GM21717 (cell line): ENCODE measurements around the gene GALC.

Experiments
- ATAC-seq: cut with Tn5 transposase; IDR thresholded peaks from one replicate; pipeline ENCODE4 v1.9.1; 2021; ENCODE audit warnings: mild to moderate bottlenecking, moderate library complexity; ENCODE audit not compliant: unreplicated experiment

GALC gene

GRCh38 chr14:88007608-88008007 is 14.6 kb upstream of the GALC start:
- ATAC-seq = no peak

DNA sequence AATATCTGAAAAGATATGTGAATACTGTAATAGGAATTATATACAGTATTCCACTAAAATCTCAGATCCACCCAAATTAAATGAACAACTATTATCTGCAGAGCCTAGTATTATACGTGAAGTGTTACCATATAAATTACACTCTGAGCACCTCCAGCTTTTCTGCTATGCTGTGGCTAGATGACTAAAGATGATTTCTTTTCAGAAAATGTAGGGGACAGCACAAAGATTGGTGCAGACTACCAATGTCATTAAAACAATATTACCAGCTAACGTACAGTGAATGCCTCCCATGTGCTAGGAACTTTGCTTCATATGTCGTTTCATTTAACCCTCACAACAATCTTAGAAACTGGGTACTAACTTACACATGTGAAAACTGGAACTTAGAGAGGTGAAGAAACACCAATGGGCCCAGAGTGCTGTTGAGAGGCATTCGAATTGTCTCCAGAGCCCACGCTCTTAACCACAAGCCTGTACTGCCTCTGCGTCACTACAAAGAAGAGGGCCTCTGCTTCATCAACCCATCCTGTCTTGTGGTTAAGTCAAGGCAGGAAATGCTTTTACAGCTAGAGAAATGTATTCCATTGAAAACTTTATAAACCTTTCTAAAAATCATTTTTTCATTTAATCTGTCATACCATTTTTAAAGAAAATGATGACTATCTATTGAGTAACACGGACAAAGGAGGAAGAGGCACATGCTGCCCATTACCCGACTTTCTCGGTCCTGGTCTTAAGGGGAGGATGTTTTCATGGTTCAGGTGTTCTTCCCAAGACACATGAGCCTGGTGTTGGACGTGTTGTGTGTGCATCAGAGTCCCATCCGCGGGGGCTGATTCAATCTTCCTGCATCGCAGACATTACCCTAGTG is 13.2 kb upstream of the GALC start:
- peak; percentile 96 for ATAC-seq

DNA sequence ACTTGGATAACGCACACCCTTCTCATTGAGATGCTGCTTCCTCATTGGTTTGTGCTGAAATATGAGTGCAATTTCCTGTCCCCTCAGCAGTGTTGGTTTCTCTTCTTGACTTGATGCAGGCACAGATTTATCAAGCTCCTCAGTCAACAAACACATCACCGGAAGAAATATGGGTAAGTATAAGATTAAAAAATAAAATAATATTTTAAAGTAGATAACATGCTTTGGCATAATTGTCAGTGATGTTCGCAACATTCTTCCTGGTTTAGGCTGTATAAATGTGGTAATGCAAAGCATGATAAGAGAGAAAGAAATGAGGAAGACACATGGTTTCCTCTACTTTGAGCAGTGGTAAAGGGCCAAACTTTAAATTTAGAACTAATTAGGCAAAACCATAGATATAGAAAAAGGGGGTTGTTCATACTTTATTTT is 12.1 kb upstream of the GALC start, which contains the start of gene GPR65:
GPR65 (plus strand) TSS at position 86 of the 432 bp plus-strand sequence. CDS start 5,713 bp downstream, outside the sequence.
- ATAC-seq = peak; percentile 76

GRCh38 chr14:88004506-88005036 is 11.6 kb upstream of the GALC start:
- no peak for ATAC-seq

DNA sequence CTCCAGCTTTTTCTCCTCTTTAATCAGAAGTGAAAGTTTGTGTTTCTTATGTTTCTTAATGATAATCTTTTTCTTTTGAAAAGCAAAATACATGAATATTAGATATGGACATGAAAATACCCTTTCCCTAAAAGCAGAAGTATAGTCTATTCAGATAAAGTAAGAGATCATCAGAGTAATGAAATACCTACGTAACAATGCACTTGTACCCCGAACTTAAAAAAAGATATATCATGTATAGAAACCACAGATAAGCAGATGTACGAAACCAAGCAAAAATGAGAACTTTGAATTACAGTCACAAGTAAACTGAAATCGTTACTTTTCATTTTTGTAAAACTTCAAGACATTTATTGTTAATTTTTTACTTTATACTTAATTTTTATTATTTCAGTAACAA is 10.4 kb upstream of the GALC start:
- ATAC-seq = no peak

GRCh38 chr14:88002421-88003075 is 9.6 kb upstream of the GALC start:
- no peak for ATAC-seq

DNA sequence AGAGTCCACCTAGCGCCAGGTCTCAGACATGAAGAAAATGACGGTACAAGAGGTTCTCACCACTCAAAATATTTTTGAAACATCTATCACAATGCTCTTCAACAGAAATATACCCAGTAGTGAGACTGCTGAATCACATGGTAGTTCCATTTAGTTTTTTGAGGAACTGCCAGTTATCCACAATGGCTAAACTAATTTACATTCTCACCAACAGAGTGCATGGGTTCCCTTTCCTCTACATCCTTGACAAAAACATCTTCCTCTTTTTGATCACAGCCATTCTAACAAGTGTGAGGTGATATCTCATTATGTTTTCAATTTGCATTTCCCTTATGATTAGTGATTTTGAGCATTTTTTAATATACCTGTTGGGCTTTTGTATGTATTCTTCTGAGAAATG is 6.3 kb upstream of the GALC start:
- no peak for ATAC-seq

- ATAC-seq = no peak
Measured at GRCh38 chr14:87998482-87998881, 5.5 kb upstream of the GALC start.

- ATAC-seq = no peak
Measured at GRCh38 chr14:87996291-87996592, 3.3 kb upstream of the GALC start.

GRCh38 chr14:87995500-87996290 is 2.7 kb upstream of the GALC start:
- no peak for ATAC-seq

- peak; percentile 45 for ATAC-seq
Measured at GRCh38 chr14:87994974-87995373, 2.0 kb upstream of the GALC start.

GRCh38 chr14:87992346-87992717 is 650 bp downstream of the GALC start:
- ATAC-seq = peak; percentile 19

GRCh38 chr14:87990682-87991081 is 2.3 kb downstream of the GALC start:
- ATAC-seq = no peak

- no peak for ATAC-seq
Measured at GRCh38 chr14:87989956-87990299, 3.1 kb downstream of the GALC start.

GRCh38 chr14:87989221-87989955 is 3.6 kb downstream of the GALC start:
- ATAC-seq = no peak

DNA sequence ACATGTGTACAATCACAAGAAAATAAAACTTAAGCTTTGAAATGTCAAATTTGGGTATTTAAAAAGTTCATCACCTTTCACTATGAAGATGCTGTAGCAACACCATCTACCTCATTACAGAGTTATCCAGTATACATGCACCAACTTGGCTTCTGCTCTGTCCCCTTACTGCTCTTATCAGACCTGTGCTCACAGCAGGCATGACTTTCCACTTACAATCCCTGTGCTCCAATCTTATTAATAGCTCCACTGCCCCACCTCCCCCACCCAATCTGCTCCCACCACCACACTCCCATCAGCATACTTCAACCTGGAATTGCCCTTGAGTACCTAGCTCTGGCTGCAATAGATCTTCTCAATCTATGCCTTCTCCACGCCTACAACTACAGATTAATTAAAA is 13.3 kb downstream of the GALC start:
- ATAC-seq = no peak

GRCh38 chr14:87975636-87976035 is 17.3 kb downstream of the GALC start:
- ATAC-seq = no peak

GRCh38 chr14:87971010-87971409 is 22.0 kb downstream of the GALC start:
- peak; percentile 93 for ATAC-seq

DNA sequence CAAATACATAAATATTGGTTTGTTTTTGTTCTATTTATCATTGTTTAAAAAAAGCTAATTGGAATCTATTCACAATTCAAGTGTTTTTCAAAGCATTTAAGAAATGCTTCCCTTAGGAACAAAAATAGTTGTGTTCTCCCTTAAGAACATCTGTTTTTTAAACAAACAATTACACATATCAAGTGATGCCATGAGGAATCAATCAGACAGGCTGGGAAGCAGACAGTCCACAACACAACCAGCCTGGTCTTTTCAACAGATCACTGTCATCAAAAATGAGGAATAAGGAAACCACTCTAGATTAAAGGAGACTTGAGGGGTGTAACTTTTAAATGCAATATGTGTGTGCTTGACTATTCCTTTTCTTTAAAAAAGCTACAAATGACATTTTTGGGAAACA is 25.5 kb downstream of the GALC start:
- no peak for ATAC-seq

GRCh38 chr14:87966816-87967215 is 26.2 kb downstream of the GALC start:
- ATAC-seq = no peak

GRCh38 chr14:87961246-87961645 is 31.7 kb downstream of the GALC start:
- no peak for ATAC-seq
